HG03064 (cell line): ENCODE measurements around the gene ABCA4.

ENCODE experiments used
- ATAC-seq: cut with Tn5 transposase; IDR thresholded peaks from one replicate; pipeline ENCODE4 v1.9.1; 2021; ENCODE audit warnings: low read depth; ENCODE audit not compliant: unreplicated experiment

ABCA4 gene

GRCh38 chr1:94105581-94105952, 15.4 kb downstream of the ABCA4 start:
- ATAC-seq, result no peak

- no peak for ATAC-seq
These were observed 16.0 kb downstream of the ABCA4 start for GRCh38 chr1:94104776-94105580.

- ATAC-seq, result no peak
These were observed 16.7 kb downstream of the ABCA4 start for GRCh38 chr1:94104127-94104684.

- no peak for ATAC-seq
These were observed 17.3 kb downstream of the ABCA4 start for GRCh38 chr1:94103608-94104007.

- no peak for ATAC-seq
These were observed 19.1 kb downstream of the ABCA4 start for GRCh38 chr1:94101613-94102525.

- no peak for ATAC-seq
These were observed 19.9 kb downstream of the ABCA4 start for GRCh38 chr1:94100785-94101612.

- no peak for ATAC-seq
These were observed 20.7 kb downstream of the ABCA4 start for GRCh38 chr1:94100129-94100784.

- no peak for ATAC-seq
These were observed 21.6 kb downstream of the ABCA4 start for GRCh38 chr1:94099303-94099702.

GRCh38 chr1:94098585-94099111, 22.3 kb downstream of the ABCA4 start:
- ATAC-seq, result no peak

GRCh38 chr1:94096797-94097549, 24.0 kb downstream of the ABCA4 start:
- ATAC-seq, result no peak

- no peak for ATAC-seq
These were observed 25.0 kb downstream of the ABCA4 start for GRCh38 chr1:94095744-94096469.

GRCh38 chr1:94095112-94095637, 25.8 kb downstream of the ABCA4 start:
- ATAC-seq, result no peak

GRCh38 chr1:94094469-94095111, 26.4 kb downstream of the ABCA4 start:
- no peak for ATAC-seq

- no peak for ATAC-seq
These were observed 27.0 kb downstream of the ABCA4 start for GRCh38 chr1:94093996-94094395.

GRCh38 chr1:94093396-94093795, 27.6 kb downstream of the ABCA4 start:
- ATAC-seq, result no peak

- ATAC-seq, result no peak
These were observed 28.7 kb downstream of the ABCA4 start for GRCh38 chr1:94092210-94092613.

- ATAC-seq, result no peak
These were observed 30.2 kb downstream of the ABCA4 start for GRCh38 chr1:94090761-94091160.

GRCh38 chr1:94087193-94087592, 33.8 kb downstream of the ABCA4 start:
- no peak for ATAC-seq
